ENCODE measurements around the gene OBSL1.

GRCh38 chr2:219620546-219620945, 49.2 kb upstream of the OBSL1 start:
- no peak for TF ChIP-seq POLR2A (IDR thresholded peaks at IDR 0.05)
- TF ChIP-seq, protein P1, sequence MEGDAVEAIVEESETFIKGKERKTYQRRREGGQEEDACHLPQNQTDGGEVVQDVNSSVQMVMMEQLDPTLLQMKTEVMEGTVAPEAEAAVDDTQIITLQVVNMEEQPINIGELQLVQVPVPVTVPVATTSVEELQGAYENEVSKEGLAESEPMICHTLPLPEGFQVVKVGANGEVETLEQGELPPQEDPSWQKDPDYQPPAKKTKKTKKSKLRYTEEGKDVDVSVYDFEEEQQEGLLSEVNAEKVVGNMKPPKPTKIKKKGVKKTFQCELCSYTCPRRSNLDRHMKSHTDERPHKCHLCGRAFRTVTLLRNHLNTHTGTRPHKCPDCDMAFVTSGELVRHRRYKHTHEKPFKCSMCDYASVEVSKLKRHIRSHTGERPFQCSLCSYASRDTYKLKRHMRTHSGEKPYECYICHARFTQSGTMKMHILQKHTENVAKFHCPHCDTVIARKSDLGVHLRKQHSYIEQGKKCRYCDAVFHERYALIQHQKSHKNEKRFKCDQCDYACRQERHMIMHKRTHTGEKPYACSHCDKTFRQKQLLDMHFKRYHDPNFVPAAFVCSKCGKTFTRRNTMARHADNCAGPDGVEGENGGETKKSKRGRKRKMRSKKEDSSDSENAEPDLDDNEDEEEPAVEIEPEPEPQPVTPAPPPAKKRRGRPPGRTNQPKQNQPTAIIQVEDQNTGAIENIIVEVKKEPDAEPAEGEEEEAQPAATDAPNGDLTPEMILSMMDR (IDR thresholded peaks at IDR 0.05 in 4 of 5, conservative IDR thresholded peaks at IDR 0.05 in 1 of 5): no peak

All from gastrocnemius medialis (tissue), 4 donors.